ENCODE data around the gene RETREG3. TPM values are rescaled to one million over a fixed set of nuclear protein-coding genes. Genes with fewer than 3 reads are reported as not detected.

The RETREG3 gene
- total RNA-seq, 2 donors from 2014 or later, result 51.5 to 55.4 TPM

- Histone ChIP-seq H3K36me3 (ENCODE audit: control insufficient read depth, insufficient read depth, low read length) (peaks cover 62% of the 10 kb centered on the region), H3K9ac (ENCODE audit: extremely low read depth, low read length, poor library complexity, severe bottlenecking) (peak within 1 kb of the TSS; percentile 87), H3K27ac (ENCODE audit: low read depth, low read length) (peak within 1 kb of the TSS; percentile 47), H3K4me1 (ENCODE audit: control insufficient read depth, insufficient read depth, low read length) (no peaks in the 10 kb centered on the region), H3K27me3 (ENCODE audit: control insufficient read depth, insufficient read depth, low read length, poor library complexity, severe bottlenecking) (no peaks in the 10 kb centered on the region), H3K4me3 (ENCODE audit: low read length) (peak within 1 kb of the TSS; percentile 99), H3K9me3 (ENCODE audit: control insufficient read depth, low read length) (no peaks in the 10 kb centered on the region)
- peak; percentile 59 for TF ChIP-seq CTCF (conservative IDR thresholded peaks at IDR 0.05)
- Mint-ChIP-seq H3K9me3 (no peaks in the 10 kb centered on the region), H3K27ac (peak within 1 kb of the TSS; percentile 98), H3K4me3 (peak within 1 kb of the TSS; percentile 78), H3K4me1 (peaks cover 14% of the 10 kb centered on the region), H3K36me3 (ENCODE audit: low read depth) (peaks cover 59% of the 10 kb centered on the region), H3K27me3 (ENCODE audit: insufficient read depth) (no peaks in the 10 kb centered on the region)
- 0 to 2% methylated on average over 26 to 52 of the region's 52 CpGs for WGBS, 2 experiments (ENCODE audit: insufficient coverage in 1 of 2, insufficient read length in 1 of 2)
- DNase-seq, result peak; percentile 100
These were observed 31.5 kb downstream of the RETREG3 start, which contains the start of gene PSMC3IP for GRCh38 chr17:42577532-42578281. TSS of gene PSMC3IP (minus strand) at chr17:42577729. CDS start at chr17:42577686, 43 bp downstream.

GRCh38 chr17:42577140-42577531, 32.0 kb downstream of the RETREG3 start:
- Histone ChIP-seq H3K27ac (ENCODE audit: low read depth, low read length) (peak overlapping the region; percentile 36), H3K4me3 (ENCODE audit: low read length) (peak overlapping the region; percentile 99), H3K36me3 (ENCODE audit: control insufficient read depth, insufficient read depth, low read length) (peaks cover 61% of the 10 kb centered on the region), H3K9me3 (ENCODE audit: control insufficient read depth, low read length) (no peaks in the 10 kb centered on the region), H3K4me1 (ENCODE audit: control insufficient read depth, insufficient read depth, low read length) (no peaks in the 10 kb centered on the region), H3K9ac (ENCODE audit: extremely low read depth, low read length, poor library complexity, severe bottlenecking) (peak overlapping the region; percentile 87), H3K27me3 (ENCODE audit: control insufficient read depth, insufficient read depth, low read length, poor library complexity, severe bottlenecking) (no peaks in the 10 kb centered on the region)
- H3K4me3 Mint-ChIP-seq, result peak overlapping the region; percentile 78
- peaks cover 14% of the 10 kb centered on the region for H3K4me1 Mint-ChIP-seq
- H3K27ac Mint-ChIP-seq, result peak overlapping the region; percentile 98
- H3K9me3 Mint-ChIP-seq, result no peaks in the 10 kb centered on the region
- no peaks in the 10 kb centered on the region for H3K27me3 Mint-ChIP-seq (ENCODE audit: insufficient read depth)
- WGBS, 2 experiments (ENCODE audit: insufficient coverage in 1 of 2, insufficient read length in 1 of 2), result 3 to 5% methylated on average over 13 to 18 of the region's 18 CpGs
- peaks cover 58% of the 10 kb centered on the region for H3K36me3 Mint-ChIP-seq (ENCODE audit: low read depth)
- no peak for DNase-seq
- TF ChIP-seq CTCF (conservative IDR thresholded peaks at IDR 0.05), result no peak

GRCh38 chr17:42574463-42574862, 34.7 kb downstream of the RETREG3 start:
- peaks cover 63% of the 10 kb centered on the region for H3K36me3 Mint-ChIP-seq (ENCODE audit: low read depth)
- Histone ChIP-seq H3K9ac (ENCODE audit: extremely low read depth, low read length, poor library complexity, severe bottlenecking) (no peak overlapping the region), H3K27me3 (ENCODE audit: control insufficient read depth, insufficient read depth, low read length, poor library complexity, severe bottlenecking) (no peaks in the 10 kb centered on the region), H3K4me3 (ENCODE audit: low read length) (no peak overlapping the region), H3K9me3 (ENCODE audit: control insufficient read depth, low read length) (no peaks in the 10 kb centered on the region), H3K27ac (ENCODE audit: low read depth, low read length) (no peak overlapping the region), H3K36me3 (ENCODE audit: control insufficient read depth, insufficient read depth, low read length) (peaks cover 67% of the 10 kb centered on the region), H3K4me1 (ENCODE audit: control insufficient read depth, insufficient read depth, low read length) (no peaks in the 10 kb centered on the region)
- TF ChIP-seq CTCF (conservative IDR thresholded peaks at IDR 0.05), result no peak
- no peak overlapping the region for H3K27ac Mint-ChIP-seq
- H3K4me1 Mint-ChIP-seq, result peaks cover 14% of the 10 kb centered on the region
- DNase-seq, result no peak
- H3K4me3 Mint-ChIP-seq, result no peak overlapping the region
- H3K9me3 Mint-ChIP-seq, result no peaks in the 10 kb centered on the region
- WGBS, 2 experiments (ENCODE audit: insufficient coverage in 1 of 2, insufficient read length in 1 of 2), result 89 to 95% methylated on average over 2 of the region's 3 CpGs
- no peaks in the 10 kb centered on the region for H3K27me3 Mint-ChIP-seq (ENCODE audit: insufficient read depth)
